ENCODE measurements around the gene RSPH4A.

- TF ChIP-seq, protein P1, sequence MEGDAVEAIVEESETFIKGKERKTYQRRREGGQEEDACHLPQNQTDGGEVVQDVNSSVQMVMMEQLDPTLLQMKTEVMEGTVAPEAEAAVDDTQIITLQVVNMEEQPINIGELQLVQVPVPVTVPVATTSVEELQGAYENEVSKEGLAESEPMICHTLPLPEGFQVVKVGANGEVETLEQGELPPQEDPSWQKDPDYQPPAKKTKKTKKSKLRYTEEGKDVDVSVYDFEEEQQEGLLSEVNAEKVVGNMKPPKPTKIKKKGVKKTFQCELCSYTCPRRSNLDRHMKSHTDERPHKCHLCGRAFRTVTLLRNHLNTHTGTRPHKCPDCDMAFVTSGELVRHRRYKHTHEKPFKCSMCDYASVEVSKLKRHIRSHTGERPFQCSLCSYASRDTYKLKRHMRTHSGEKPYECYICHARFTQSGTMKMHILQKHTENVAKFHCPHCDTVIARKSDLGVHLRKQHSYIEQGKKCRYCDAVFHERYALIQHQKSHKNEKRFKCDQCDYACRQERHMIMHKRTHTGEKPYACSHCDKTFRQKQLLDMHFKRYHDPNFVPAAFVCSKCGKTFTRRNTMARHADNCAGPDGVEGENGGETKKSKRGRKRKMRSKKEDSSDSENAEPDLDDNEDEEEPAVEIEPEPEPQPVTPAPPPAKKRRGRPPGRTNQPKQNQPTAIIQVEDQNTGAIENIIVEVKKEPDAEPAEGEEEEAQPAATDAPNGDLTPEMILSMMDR (optimal IDR thresholded peaks at IDR 0.05 in 1 of 3, IDR thresholded peaks at IDR 0.05 in 1 of 3, conservative IDR thresholded peaks at IDR 0.05 in 1 of 3; ENCODE audit: extremely low read depth in 1 of 3, insufficient read depth in 2 of 3, low read length in 3 of 3) = no peak
- TF ChIP-seq EZH2 (IDR thresholded peaks at IDR 0.05; ENCODE audit: low read length) = no peak
Measured at GRCh38 chr6:116672306-116672705, 56.0 kb downstream of the RSPH4A start.

Data from keratinocyte (primary cell).